GM23248 (cell line): ENCODE measurements around the gene EPS8L1. TPM values are rescaled to one million over a fixed set of nuclear protein-coding genes. Genes with fewer than 3 reads are reported as not detected.

Source experiments
- DNase-seq: peaks from one replicate; pipeline ENCODE4 v3.0.0-alpha.2; 2015
- H2AFZ ChIP-seq: fragments of 200-600 bp; sonication (generic); 2 replicates; pipeline ENCODE4 v1.6.1; 2016; ENCODE audit warnings: antibody characterized with exemption
- H3F3A ChIP-seq: fragments of 200-600 bp; sonication (generic); 2 replicates; pipeline ENCODE4 v1.6.1; 2016; ENCODE audit warnings: mild to moderate bottlenecking, antibody characterized with exemption, mixed run types; ENCODE audit not compliant: insufficient read depth
- H3K27ac ChIP-seq: fragments of 200-600 bp; sonication (generic); 2 replicates; pipeline ENCODE4 v1.5.1; 2016; ENCODE audit warnings: mild to moderate bottlenecking
- H3K27me3 ChIP-seq: fragments of 200-600 bp; sonication (generic); replicated peaks from 2 replicates; pipeline ENCODE4 v1.6.1; 2016; ENCODE audit warnings: mild to moderate bottlenecking; ENCODE audit not compliant: insufficient read depth
- H3K36me3 ChIP-seq: fragments of 200-600 bp; sonication (generic); 2 replicates; pipeline ENCODE4 v1.6.1; 2016; ENCODE audit warnings: low read depth, mild to moderate bottlenecking
- H3K4me1 ChIP-seq: fragments of 200-600 bp; sonication (generic); 2 replicates; pipeline ENCODE4 v1.6.1; 2016; ENCODE audit warnings: mild to moderate bottlenecking; ENCODE audit not compliant: insufficient read depth
- H3K4me2 ChIP-seq: fragments of 200-600 bp; sonication (generic); one replicate; pipeline ENCODE4 v1.6.1; 2016; ENCODE audit warnings: mild to moderate bottlenecking; ENCODE audit not compliant: unreplicated experiment
- H3K4me3 ChIP-seq: fragments of 200-600 bp; sonication (generic); 2 replicates; pipeline ENCODE4 v1.5.1; 2016; ENCODE audit warnings: mild to moderate bottlenecking
- H3K79me2 ChIP-seq: fragments of 200-600 bp; sonication (generic); 2 replicates; pipeline ENCODE4 v1.6.1; 2016; ENCODE audit warnings: mild to moderate bottlenecking; ENCODE audit not compliant: insufficient read depth
- H3K9ac ChIP-seq: fragments of 200-600 bp; sonication (generic); 2 replicates; pipeline ENCODE4 v1.6.1; 2016; ENCODE audit warnings: mild to moderate bottlenecking
- H3K9me2 ChIP-seq: fragments of 200-600 bp; sonication (generic); 2 replicates; pipeline ENCODE4 v1.6.1; 2016; ENCODE audit warnings: mixed run types, mild to moderate bottlenecking, moderate library complexity; ENCODE audit not compliant: insufficient read depth
- H3K9me3 ChIP-seq: fragments of 200-600 bp; sonication (generic); one replicate; pipeline ENCODE4 v1.6.1; 2017; ENCODE audit warnings: low read depth
- H4K20me1 ChIP-seq: fragments of 200-600 bp; sonication (generic); 2 replicates; pipeline ENCODE4 v1.6.0; 2016; ENCODE audit not compliant: insufficient read depth
- EZH2 ChIP-seq: fragments of 200-600 bp; sonication (generic); IDR thresholded peaks from 2 replicates; pipeline ENCODE4 v1.6.1; 2018; ENCODE audit warnings: antibody characterized with exemption, mild to moderate bottlenecking; ENCODE audit not compliant: insufficient read depth, poor library complexity, severe bottlenecking
- EZH2phosphoT487 ChIP-seq: fragments of 200-600 bp; sonication (generic); IDR thresholded peaks from 2 replicates; pipeline ENCODE4 v1.6.1; 2018; ENCODE audit warnings: antibody characterized with exemption, moderate library complexity, mild to moderate bottlenecking, low read depth; ENCODE audit not compliant: insufficient read depth
- WGBS, 2 experiments: methylation state at CpG; one replicate each; pipeline ENCODE4 v1.1.6; 2015 to 2017; ENCODE audit warnings: low lambda C conversion rate in 2 of 2, low coverage in 1 of 2; ENCODE audit errors: missing lambda C conversion rate in 2 of 2; 5-methylcytosine and 5-hydroxymethylcytosine counted together
- in situ Hi-C: fragments of 300-500 bp; cut with MboI; formaldehyde crosslinking; loops from 2 replicates; pipeline ENCODE4 v1.15.0; 2020
- polyA plus RNA-seq: library from polyadenylated mRNA; unstranded; fragments of >200 nt; fragmentation: Nextera tagmentation; extraction: Ambion mirVana; gene quantifications from 2 replicates; pipeline ENCODE4 v1.2.1, GENCODE V29; 2016
- total RNA-seq: library from RNA; depleted of rRNA; stranded (reverse); fragments of >200 nt; shearing (Covaris generic); gene quantifications from 2 replicates; pipeline ENCODE4 v1.2.3, GENCODE V29; 2014

Gene EPS8L1
- total and polyA plus RNA-seq, 2 experiments from 2014 or later: 0.76 to 1.1 TPM

GRCh38 chr19:55067869-55068268 is 7.8 kb upstream of the EPS8L1 start:
- Histone ChIP-seq H3K4me1 (0 out of 2 replicates have a peak, but pooled peaks cover 5% of the 10 kb centered on the region), H3K9me2 (no peaks in the 10 kb centered on the region), H2AFZ (no peak overlapping the region), H3F3A (no peaks in the 10 kb centered on the region), H3K4me2 (no peak overlapping the region), H3K36me3 (no peaks in the 10 kb centered on the region), H3K9ac (no peak overlapping the region), H3K9me3 (no peaks in the 10 kb centered on the region), H4K20me1 (no peaks in the 10 kb centered on the region), H3K27ac (no peak overlapping the region), H3K79me2 (no peaks in the 10 kb centered on the region), H3K4me3 (no peak overlapping the region), H3K27me3 (peaks cover 11% of the 10 kb centered on the region)
- TF ChIP-seq EZH2phosphoT487 (no peak), EZH2 (no peak)
- in situ Hi-C loops: no loop called here
- 51 to 52% methylated on average over 3 of the region's 3 CpGs for WGBS, 2 experiments
- DNase-seq: no peak

GRCh38 chr19:55068950-55069864 is 6.5 kb upstream of the EPS8L1 start:
- Histone ChIP-seq H3K9me2 (no peaks in the 10 kb centered on the region), H3K36me3 (no peaks in the 10 kb centered on the region), H3K27me3 (peaks cover 11% of the 10 kb centered on the region), H3K4me3 (peak overlapping the region; percentile 53), H3K9me3 (no peaks in the 10 kb centered on the region), H3K79me2 (no peaks in the 10 kb centered on the region), H3K4me1 (0 out of 2 replicates have a peak, but pooled peaks cover 5% of the 10 kb centered on the region), H3F3A (no peaks in the 10 kb centered on the region), H2AFZ (peak overlapping the region; percentile 48; the same call in 1 of the 2 replicates), H3K27ac (no peak overlapping the region), H3K9ac (0 out of 2 replicates have a peak overlapping the region, but pooled peaks have one; percentile 38), H3K4me2 (peak overlapping the region; percentile 71), H4K20me1 (no peaks in the 10 kb centered on the region)
- peak; percentile 65 for DNase-seq
- in situ Hi-C loops: no loop called here
- no peak for TF ChIP-seq EZH2
- no peak for TF ChIP-seq EZH2phosphoT487
- WGBS, 2 experiments: 6 to 10% methylated on average over 22 to 30 of the region's 30 CpGs

GRCh38 chr19:55069865-55070197 is 5.8 kb upstream of the EPS8L1 start:
- H3K36me3 ChIP-seq: no peaks in the 10 kb centered on the region
- H3K4me1 ChIP-seq: 0 out of 2 replicates have a peak, but pooled peaks cover 5% of the 10 kb centered on the region
- H3K4me2 ChIP-seq: no peak overlapping the region
- H3K27ac ChIP-seq: no peak overlapping the region
- no peak for DNase-seq
- H3K79me2 ChIP-seq: no peaks in the 10 kb centered on the region
- TF ChIP-seq EZH2: no peak
- TF ChIP-seq EZH2phosphoT487: no peak
- no peaks in the 10 kb centered on the region for H3K9me3 ChIP-seq
- no peak overlapping the region for H3K4me3 ChIP-seq
- in situ Hi-C loops: no loop called here
- H3K9me2 ChIP-seq: no peaks in the 10 kb centered on the region
- peaks cover 11% of the 10 kb centered on the region for H3K27me3 ChIP-seq
- H3K9ac ChIP-seq: no peak overlapping the region
- no peak overlapping the region for H2AFZ ChIP-seq
- H3F3A ChIP-seq: no peaks in the 10 kb centered on the region
- no peaks in the 10 kb centered on the region for H4K20me1 ChIP-seq
- 65 to 70% methylated on average over 2 of the region's 2 CpGs for WGBS, 2 experiments

- H2AFZ ChIP-seq: no peak overlapping the region
- no peak for TF ChIP-seq EZH2
- TF ChIP-seq EZH2phosphoT487: no peak
- peaks cover 11% of the 10 kb centered on the region for H3K27me3 ChIP-seq
- DNase-seq: no peak
- H3K9me3 ChIP-seq: no peaks in the 10 kb centered on the region
- no peak overlapping the region for H3K4me2 ChIP-seq
- no peak overlapping the region for H3K9ac ChIP-seq
- H3K4me3 ChIP-seq: no peak overlapping the region
- 0 out of 2 replicates have a peak, but pooled peaks cover 5% of the 10 kb centered on the region for H3K4me1 ChIP-seq
- no peaks in the 10 kb centered on the region for H3K9me2 ChIP-seq
- WGBS, 2 experiments: 69 to 79% methylated on average over 9 to 10 of the region's 10 CpGs
- no peaks in the 10 kb centered on the region for H3K36me3 ChIP-seq
- no peaks in the 10 kb centered on the region for H3F3A ChIP-seq
- H3K79me2 ChIP-seq: no peaks in the 10 kb centered on the region
- H3K27ac ChIP-seq: no peak overlapping the region
- H4K20me1 ChIP-seq: no peaks in the 10 kb centered on the region
- in situ Hi-C loops: no loop called here
Measured at GRCh38 chr19:55070466-55071128, 5.1 kb upstream of the EPS8L1 start.
